Measurements from ENCODE around the gene GABPB1.

- TF ChIP-seq POLR2A (IDR thresholded peaks at IDR 0.05) (no peak), CTCF (IDR thresholded peaks at IDR 0.05) (no peak)
Observed at GRCh38 chr15:50250760-50251394, 104.1 kb downstream of the GABPB1 start.
